ENCODE data around the gene VSTM4.

DNA sequence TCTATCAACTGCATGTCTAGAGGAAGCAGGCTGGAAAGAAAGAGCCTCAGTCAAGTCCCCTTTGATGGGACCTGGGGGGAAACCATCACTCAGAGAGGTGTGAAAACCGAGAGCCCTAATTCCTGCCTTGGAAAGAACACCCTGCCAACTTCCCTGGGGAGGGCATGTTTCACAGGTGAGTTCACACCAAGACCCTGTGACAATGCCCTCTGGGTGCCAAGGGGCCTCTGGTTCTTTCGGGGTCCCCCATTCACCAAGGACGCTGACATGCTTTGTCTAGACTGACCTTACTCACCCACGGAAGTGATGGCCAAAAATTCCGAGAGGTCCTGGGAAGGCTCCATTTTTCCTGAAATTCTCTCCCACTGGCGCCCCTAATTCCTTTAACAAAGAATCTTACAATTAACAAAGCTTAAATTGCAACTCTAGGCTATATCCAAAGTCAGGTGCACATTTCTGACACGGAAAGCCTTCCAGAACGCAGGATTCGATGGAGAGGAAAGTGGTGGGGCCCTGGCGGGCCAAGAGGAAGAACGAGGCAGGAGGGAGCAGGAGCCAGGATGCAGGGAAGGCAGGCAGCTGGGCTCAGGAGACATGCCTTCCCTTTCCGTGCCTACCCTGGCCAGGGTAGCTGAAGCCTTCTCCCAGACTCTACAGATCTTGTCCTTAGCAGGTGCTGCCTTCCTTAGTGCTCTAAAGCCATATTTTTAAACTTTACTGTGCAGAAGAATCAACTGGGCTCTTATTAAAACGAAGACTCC lies 23.7 kb downstream of the VSTM4 start:
- TF ChIP-seq POLR2A (IDR thresholded peaks at IDR 0.05) = no peak
- TF ChIP-seq, protein P1, sequence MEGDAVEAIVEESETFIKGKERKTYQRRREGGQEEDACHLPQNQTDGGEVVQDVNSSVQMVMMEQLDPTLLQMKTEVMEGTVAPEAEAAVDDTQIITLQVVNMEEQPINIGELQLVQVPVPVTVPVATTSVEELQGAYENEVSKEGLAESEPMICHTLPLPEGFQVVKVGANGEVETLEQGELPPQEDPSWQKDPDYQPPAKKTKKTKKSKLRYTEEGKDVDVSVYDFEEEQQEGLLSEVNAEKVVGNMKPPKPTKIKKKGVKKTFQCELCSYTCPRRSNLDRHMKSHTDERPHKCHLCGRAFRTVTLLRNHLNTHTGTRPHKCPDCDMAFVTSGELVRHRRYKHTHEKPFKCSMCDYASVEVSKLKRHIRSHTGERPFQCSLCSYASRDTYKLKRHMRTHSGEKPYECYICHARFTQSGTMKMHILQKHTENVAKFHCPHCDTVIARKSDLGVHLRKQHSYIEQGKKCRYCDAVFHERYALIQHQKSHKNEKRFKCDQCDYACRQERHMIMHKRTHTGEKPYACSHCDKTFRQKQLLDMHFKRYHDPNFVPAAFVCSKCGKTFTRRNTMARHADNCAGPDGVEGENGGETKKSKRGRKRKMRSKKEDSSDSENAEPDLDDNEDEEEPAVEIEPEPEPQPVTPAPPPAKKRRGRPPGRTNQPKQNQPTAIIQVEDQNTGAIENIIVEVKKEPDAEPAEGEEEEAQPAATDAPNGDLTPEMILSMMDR (IDR thresholded peaks at IDR 0.05) = no peak
- TF ChIP-seq POLR2AphosphoS5 (IDR thresholded peaks at IDR 0.05) = no peak
